Endothelial cell (in vitro differentiated cells): ENCODE data around the gene SPINT1. TPM values are rescaled to one million over a fixed set of nuclear protein-coding genes. Genes with fewer than 3 reads are reported as not detected.

ENCODE experiments used
- DNase-seq: peaks from one replicate; pipeline ENCODE4 v3.0.0; 2021; ENCODE audit warnings: low spot score
- H3K27ac Mint-ChIP-seq: one replicate; pipeline ENCODE4 v1.8.0; 2021; ENCODE audit warnings: mixed read lengths, inconsistent platforms; ENCODE audit not compliant: unreplicated experiment
- H3K27me3 Mint-ChIP-seq: one replicate; pipeline ENCODE4 v1.8.0; 2021; ENCODE audit warnings: mild to moderate bottlenecking, moderate library complexity, mixed read lengths, inconsistent platforms; ENCODE audit not compliant: unreplicated experiment
- H3K36me3 Mint-ChIP-seq: one replicate; pipeline ENCODE4 v1.8.0; 2021; ENCODE audit warnings: mild to moderate bottlenecking, low read depth, mixed read lengths, inconsistent platforms; ENCODE audit not compliant: unreplicated experiment
- H3K4me1 Mint-ChIP-seq: one replicate; pipeline ENCODE4 v1.8.0; 2021; ENCODE audit warnings: mild to moderate bottlenecking, mixed read lengths, inconsistent platforms; ENCODE audit not compliant: unreplicated experiment
- H3K4me3 Mint-ChIP-seq: one replicate; pipeline ENCODE4 v1.8.0; 2021; ENCODE audit warnings: mild to moderate bottlenecking, mixed read lengths, inconsistent platforms; ENCODE audit not compliant: unreplicated experiment
- H3K9me3 Mint-ChIP-seq: one replicate; pipeline ENCODE4 v1.8.0; 2021; ENCODE audit warnings: mixed read lengths, inconsistent platforms; ENCODE audit not compliant: unreplicated experiment
- CTCF ChIP-seq: fragments of 200-600 bp; sonication (generic); IDR thresholded peaks from one replicate; pipeline ENCODE4 v1.5.0; 2021; ENCODE audit warnings: antibody characterized with exemption; ENCODE audit not compliant: unreplicated experiment
- total RNA-seq: library from RNA; stranded (reverse); fragmentation: NEBNext Ultra II Directional; extraction: Animal tissue kit (Norgen Biotek cat#: 25700); gene quantifications from one replicate; pipeline ENCODE4 v1.2.1, GENCODE V29; 2021; ENCODE audit not compliant: unreplicated experiment

SPINT1 gene
- total RNA-seq, 1 donor from 2014 or later = 28.6 TPM

DNA sequence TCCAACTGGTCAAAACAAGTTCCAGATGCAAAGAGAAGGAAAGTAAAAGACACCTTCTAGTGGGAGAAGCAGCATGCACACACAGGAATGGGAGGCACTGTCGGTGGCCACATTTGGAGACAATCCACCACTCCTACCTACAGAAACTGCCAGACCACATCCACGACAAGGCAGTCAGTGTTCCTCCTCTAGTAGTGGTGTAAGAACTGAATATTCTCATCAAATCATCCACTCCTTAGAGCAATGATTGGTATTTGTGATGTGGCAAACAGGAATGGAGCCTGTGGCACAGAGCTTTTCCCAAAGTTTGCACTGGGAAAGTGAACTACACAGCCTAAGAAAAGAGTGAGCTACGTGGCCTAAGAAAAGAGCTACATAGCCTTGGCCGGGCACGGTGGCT is 5.1 kb upstream of the SPINT1 start:
- no peak overlapping the region for H3K4me3 Mint-ChIP-seq
- no peak for TF ChIP-seq CTCF
- no peak overlapping the region for H3K27ac Mint-ChIP-seq
- no peaks in the 10 kb centered on the region for H3K36me3 Mint-ChIP-seq
- no peaks in the 10 kb centered on the region for H3K9me3 Mint-ChIP-seq
- peaks cover 4% of the 10 kb centered on the region for H3K4me1 Mint-ChIP-seq
- peaks cover 5% of the 10 kb centered on the region for H3K27me3 Mint-ChIP-seq
- no peak for DNase-seq

DNA sequence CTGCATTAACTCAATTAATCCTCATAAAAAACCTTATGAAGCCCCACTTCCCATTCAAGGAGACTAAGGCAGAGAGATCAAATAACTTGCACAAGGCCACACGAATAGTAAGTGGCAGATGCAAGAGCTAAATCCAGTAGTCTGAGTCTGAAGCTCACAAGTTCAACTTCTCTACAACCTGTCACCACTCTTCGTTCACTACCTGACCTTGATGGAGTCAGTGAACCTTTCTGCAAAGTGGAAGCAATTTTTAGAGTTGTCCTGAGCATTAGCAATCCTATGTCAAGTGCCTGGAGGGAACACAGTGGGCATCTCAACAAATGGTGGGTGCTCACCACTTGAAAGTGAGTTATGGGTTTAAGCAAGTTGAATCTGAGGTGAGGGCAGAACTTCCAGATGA is 2.1 kb upstream of the SPINT1 start:
- no peak for DNase-seq
- Mint-ChIP-seq H3K27ac (no peak overlapping the region), H3K9me3 (no peaks in the 10 kb centered on the region), H3K4me3 (no peak overlapping the region), H3K27me3 (peaks cover 17% of the 10 kb centered on the region), H3K4me1 (peaks cover 11% of the 10 kb centered on the region), H3K36me3 (no peaks in the 10 kb centered on the region)
- no peak for TF ChIP-seq CTCF

DNA sequence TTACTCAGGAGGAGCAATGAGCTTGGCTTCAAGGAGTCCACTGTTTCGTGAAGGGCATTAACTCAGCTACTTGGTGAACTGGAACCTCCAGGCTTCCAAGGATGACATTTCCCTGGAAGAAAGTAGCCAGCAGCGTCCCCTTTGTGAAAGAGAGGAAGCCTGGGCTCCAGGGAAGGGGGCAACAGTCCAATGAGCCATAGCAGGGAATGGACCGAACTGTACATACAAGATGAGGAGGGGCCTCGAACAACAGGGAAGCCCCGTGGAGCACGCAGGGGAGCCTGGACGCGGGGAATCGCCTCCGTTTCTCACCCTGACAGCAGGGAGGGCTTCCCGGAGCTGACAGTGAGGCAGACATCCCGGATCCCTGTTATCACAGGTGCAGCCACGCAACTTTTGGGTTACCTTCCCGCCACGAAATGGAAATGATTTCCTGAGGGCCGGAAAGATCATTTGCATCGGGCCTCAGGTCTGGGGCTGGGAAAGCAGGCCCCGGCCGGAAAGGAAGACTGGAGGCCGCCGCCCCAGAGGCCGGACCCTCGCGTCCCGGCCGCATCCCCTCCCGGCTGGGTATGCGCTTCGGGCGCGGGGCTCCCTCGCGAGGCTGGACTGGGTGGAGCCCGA is 475 bp upstream of the SPINT1 start:
- H3K4me3 Mint-ChIP-seq = peak overlapping the region; percentile 87

DNA sequence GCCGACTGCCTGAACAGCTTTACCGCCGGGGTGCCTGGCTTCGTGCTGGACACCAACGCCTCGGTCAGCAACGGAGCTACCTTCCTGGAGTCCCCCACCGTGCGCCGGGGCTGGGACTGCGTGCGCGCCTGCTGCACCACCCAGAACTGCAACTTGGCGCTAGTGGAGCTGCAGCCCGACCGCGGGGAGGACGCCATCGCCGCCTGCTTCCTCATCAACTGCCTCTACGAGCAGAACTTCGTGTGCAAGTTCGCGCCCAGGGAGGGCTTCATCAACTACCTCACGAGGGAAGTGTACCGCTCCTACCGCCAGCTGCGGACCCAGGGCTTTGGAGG is 815 bp downstream of the SPINT1 start:
- peak overlapping the region; percentile 92 for H3K4me3 Mint-ChIP-seq
- no peak for DNase-seq
- no peaks in the 10 kb centered on the region for H3K9me3 Mint-ChIP-seq
- peaks cover 20% of the 10 kb centered on the region for H3K27me3 Mint-ChIP-seq
- peaks cover 5% of the 10 kb centered on the region for H3K36me3 Mint-ChIP-seq
- H3K4me1 Mint-ChIP-seq = peaks cover 26% of the 10 kb centered on the region
- H3K27ac Mint-ChIP-seq = peak overlapping the region; percentile 36
- no peak for TF ChIP-seq CTCF

More for the DNA sequence above, 475 bp upstream of the SPINT1 start:
- peaks cover 5% of the 10 kb centered on the region for H3K36me3 Mint-ChIP-seq
- no peaks in the 10 kb centered on the region for H3K9me3 Mint-ChIP-seq
- H3K27ac Mint-ChIP-seq = peak overlapping the region; percentile 64
- H3K27me3 Mint-ChIP-seq = peaks cover 20% of the 10 kb centered on the region
- H3K4me1 Mint-ChIP-seq = peaks cover 26% of the 10 kb centered on the region
- DNase-seq = peak; percentile 30
- no peak for TF ChIP-seq CTCF

- Mint-ChIP-seq H3K36me3 (peaks cover 5% of the 10 kb centered on the region), H3K27me3 (peaks cover 20% of the 10 kb centered on the region), H3K27ac (peak overlapping the region; percentile 36)
These were observed 1.2 kb downstream of the SPINT1 start for GRCh38 chr15:40845036-40845435.

More at GRCh38 chr15:40845036-40845435, 1.2 kb downstream of the SPINT1 start:
- Mint-ChIP-seq H3K4me1 (peaks cover 26% of the 10 kb centered on the region), H3K4me3 (peak overlapping the region; percentile 92), H3K9me3 (no peaks in the 10 kb centered on the region)
- DNase-seq = no peak
- TF ChIP-seq CTCF = no peak
